Prostate gland (tissue), 2 donors: Measurements from ENCODE around the gene ARHGAP5. TPM values are rescaled to one million over a fixed set of nuclear protein-coding genes. Genes with fewer than 3 reads are reported as not detected.

Experiments used
- DNase-seq: peaks from one replicate; pipeline ENCODE4 v3.0.0-alpha.2; 2019; ENCODE audit warnings: low spot score
- H3K27ac ChIP-seq, 2 donors: fragments of 200-600 bp; sonication (generic); 2 replicates each; pipeline ENCODE4 v1.5.1; 2017 to 2019
- H3K27me3 ChIP-seq: fragments of 200-600 bp; sonication (generic); replicated peaks from 2 replicates; pipeline ENCODE4 v1.5.1; 2019; ENCODE audit not compliant: insufficient read depth
- H3K36me3 ChIP-seq, 2 donors: fragments of 200-600 bp; sonication (generic); 1 replicate in 1 of 2; 2 replicates in 1 of 2; pipeline versions ENCODE4 v1.5.1 to v1.8.1; 2017 to 2019
- H3K4me1 ChIP-seq: fragments of 200-600 bp; sonication (generic); replicated peaks from 2 replicates; pipeline ENCODE4 v1.5.1; 2019
- H3K4me3 ChIP-seq, 2 donors: fragments of 200-600 bp; sonication (generic); 2 replicates each; pipeline ENCODE4 v1.5.1; 2017 to 2019
- H3K9me3 ChIP-seq: fragments of 200-600 bp; sonication (generic); 2 replicates; pipeline ENCODE4 v1.5.1; 2017
- POLR2A ChIP-seq: fragments of 450-650 bp; IDR thresholded peaks from one replicate; pipeline ENCODE4 v1.6.1; 2016; ENCODE audit warnings: antibody characterized with exemption, mild to moderate bottlenecking
- POLR2AphosphoS5 ChIP-seq: sonication (generic); formaldehyde crosslinking; IDR thresholded peaks from one replicate; pipeline ENCODE4 v1.6.1; 2017; ENCODE audit warnings: antibody characterized with exemption
- WGBS: methylation state at CpG from one replicate; pipeline ENCODE4 v1.1.5; 2018; 5-methylcytosine and 5-hydroxymethylcytosine counted together
- intact Hi-C: fragments of 100-400 bp; cut with DNase I; formaldehyde crosslinking; loops from one replicate; pipeline ENCODE4 v1.14.2; 2022
- total RNA-seq, 2 donors: library from RNA; depleted of rRNA; stranded (reverse); fragments of >200 nt; gene quantifications; one replicate each; pipeline ENCODE4 v1.1.0, GENCODE V29; 2016
- TF ChIP-seq, protein P1 (sequence below), 4 experiments: fragments of 200-600 bp in 2 of 4; fragments of 450-650 bp in 2 of 4; sonication (generic) in 2 of 4; IDR thresholded peaks; 1 replicate in 3 of 4; 2 replicates in 1 of 4; pipeline ENCODE4 v1.5.1; 2016 to 2019; ENCODE audit warnings: antibody characterized with exemption in 4 of 4, mild to moderate bottlenecking in 2 of 4, moderate library complexity in 2 of 4

Gene ARHGAP5
- total RNA-seq, 2 donors from 2014 or later: 83.3 to 112 TPM

DNA sequence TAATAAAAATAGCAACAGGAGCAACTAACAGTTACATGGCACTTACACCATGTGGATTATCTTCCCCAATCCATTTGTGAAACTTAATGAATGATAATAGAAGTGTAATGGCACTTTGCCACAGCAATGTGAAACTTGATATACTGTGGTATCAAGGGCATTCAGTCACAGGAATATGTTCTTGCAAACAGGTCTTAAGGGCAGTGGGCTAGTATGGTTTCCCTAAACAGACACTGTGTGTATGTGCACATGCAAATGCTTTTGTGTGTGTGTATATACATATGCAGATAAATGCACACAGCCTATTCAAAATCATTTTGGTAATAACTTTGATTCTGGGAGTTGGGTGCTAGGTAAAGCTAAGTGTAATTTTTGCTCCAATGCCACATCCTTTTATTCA is 26.2 kb upstream of the ARHGAP5 start:
- H3K36me3 ChIP-seq: no peaks in the 10 kb centered on the region
- TF ChIP-seq, protein P1, sequence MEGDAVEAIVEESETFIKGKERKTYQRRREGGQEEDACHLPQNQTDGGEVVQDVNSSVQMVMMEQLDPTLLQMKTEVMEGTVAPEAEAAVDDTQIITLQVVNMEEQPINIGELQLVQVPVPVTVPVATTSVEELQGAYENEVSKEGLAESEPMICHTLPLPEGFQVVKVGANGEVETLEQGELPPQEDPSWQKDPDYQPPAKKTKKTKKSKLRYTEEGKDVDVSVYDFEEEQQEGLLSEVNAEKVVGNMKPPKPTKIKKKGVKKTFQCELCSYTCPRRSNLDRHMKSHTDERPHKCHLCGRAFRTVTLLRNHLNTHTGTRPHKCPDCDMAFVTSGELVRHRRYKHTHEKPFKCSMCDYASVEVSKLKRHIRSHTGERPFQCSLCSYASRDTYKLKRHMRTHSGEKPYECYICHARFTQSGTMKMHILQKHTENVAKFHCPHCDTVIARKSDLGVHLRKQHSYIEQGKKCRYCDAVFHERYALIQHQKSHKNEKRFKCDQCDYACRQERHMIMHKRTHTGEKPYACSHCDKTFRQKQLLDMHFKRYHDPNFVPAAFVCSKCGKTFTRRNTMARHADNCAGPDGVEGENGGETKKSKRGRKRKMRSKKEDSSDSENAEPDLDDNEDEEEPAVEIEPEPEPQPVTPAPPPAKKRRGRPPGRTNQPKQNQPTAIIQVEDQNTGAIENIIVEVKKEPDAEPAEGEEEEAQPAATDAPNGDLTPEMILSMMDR (IDR thresholded peaks at IDR 0.05): no peak
- no peak for TF ChIP-seq POLR2A
- H3K4me3 ChIP-seq: no peak overlapping the region
- DNase-seq: no peak
- no peak overlapping the region for H3K27ac ChIP-seq
- H3K4me1 ChIP-seq: no peaks in the 10 kb centered on the region
- H3K27me3 ChIP-seq: no peaks in the 10 kb centered on the region
- H3K9me3 ChIP-seq: no peaks in the 10 kb centered on the region
- intact Hi-C loops: no loop called here

DNA sequence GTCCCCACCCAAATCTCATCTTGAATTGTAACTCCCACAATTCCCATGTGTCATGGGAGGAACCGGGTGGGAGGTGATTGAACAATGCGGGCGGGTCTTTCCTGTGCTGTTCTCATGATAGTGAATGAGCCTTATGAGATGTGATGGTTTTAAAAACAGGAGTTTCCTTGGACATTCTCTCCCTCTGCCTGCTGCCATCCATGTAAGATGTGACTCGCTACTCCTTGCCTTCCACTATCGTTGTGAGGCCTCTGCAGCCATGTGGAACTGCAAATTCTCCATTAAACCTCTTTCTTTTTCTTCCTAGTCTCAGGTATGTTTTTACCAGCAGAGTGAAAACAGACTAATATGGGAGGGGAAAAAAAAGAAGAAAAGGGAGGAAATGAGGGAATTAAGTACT is 22.6 kb upstream of the ARHGAP5 start:
- no peak for TF ChIP-seq POLR2A
- no peak for TF ChIP-seq POLR2AphosphoS5
- TF ChIP-seq, protein P1 (IDR thresholded peaks at IDR 0.05): no peak
- intact Hi-C loops: no loop called here
- 95% methylated on average over 5 of the region's 5 CpGs for WGBS

DNA sequence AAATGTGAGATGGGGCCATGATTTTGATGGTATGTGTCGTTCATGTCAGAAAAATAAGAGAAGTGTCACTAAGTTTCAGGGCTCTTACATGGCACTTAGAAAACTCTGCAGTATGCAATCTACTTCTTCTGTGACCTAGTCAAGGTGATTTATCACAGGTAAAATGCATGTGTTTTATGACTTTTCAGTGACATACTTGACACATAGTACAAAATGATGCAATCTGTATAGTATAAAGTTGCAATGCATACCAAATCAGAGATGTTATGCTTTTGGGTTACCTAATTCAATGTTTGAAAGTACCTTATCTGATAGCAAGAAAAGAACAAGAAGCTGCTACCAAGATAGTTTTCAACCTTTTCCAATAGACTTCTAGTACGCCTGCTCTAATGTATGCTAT is 21.9 kb upstream of the ARHGAP5 start:
- Histone ChIP-seq H3K27ac (no peak overlapping the region), H3K4me3 (no peak overlapping the region), H3K36me3 (no peaks in the 10 kb centered on the region), H3K9me3 (no peaks in the 10 kb centered on the region), H3K4me1 (no peaks in the 10 kb centered on the region), H3K27me3 (no peaks in the 10 kb centered on the region)
- no peak for DNase-seq
- 48% methylated on average over 2 of the region's 2 CpGs for WGBS
- intact Hi-C loops: no loop called here
- TF ChIP-seq, protein P1 (IDR thresholded peaks at IDR 0.05): no peak
- no peak for TF ChIP-seq POLR2AphosphoS5

More for the DNA sequence above, 22.6 kb upstream of the ARHGAP5 start:
- no peaks in the 10 kb centered on the region for H3K4me1 ChIP-seq
- H3K4me3 ChIP-seq: no peak overlapping the region
- no peaks in the 10 kb centered on the region for H3K27me3 ChIP-seq
- H3K36me3 ChIP-seq: no peaks in the 10 kb centered on the region
- H3K27ac ChIP-seq: no peak overlapping the region
- DNase-seq: no peak
- H3K9me3 ChIP-seq: no peaks in the 10 kb centered on the region

DNA sequence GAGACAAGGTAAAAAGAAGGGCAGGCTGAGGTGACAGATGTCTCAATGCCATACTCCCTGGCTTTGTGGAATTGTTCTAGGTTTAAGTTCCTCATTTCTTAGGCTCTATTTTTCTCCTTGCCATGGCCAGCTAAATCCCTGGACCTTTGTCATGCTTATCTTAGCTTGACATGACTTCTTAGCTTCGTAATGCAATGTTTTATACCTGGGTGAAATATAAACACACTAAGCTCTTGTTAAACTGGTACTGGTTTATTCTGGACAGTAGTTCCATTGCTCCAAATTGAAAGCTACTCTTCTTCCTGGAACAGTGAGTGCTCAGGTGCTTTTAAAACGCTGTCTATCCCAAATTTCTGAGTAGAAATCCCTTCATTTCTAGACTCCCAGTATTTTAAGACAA is 17.4 kb upstream of the ARHGAP5 start:
- DNase-seq: no peak
- H3K36me3 ChIP-seq: no peaks in the 10 kb centered on the region
- TF ChIP-seq POLR2AphosphoS5 (peak; percentile 80), POLR2A (no peak)
- TF ChIP-seq, protein P1 (IDR thresholded peaks at IDR 0.05): no peak
- 43% methylated on average over 2 of the region's 2 CpGs for WGBS
- peak overlapping the region in 1 of 2 donors; percentile 32 for H3K27ac ChIP-seq
- H3K27me3 ChIP-seq: no peaks in the 10 kb centered on the region
- no peaks in the 10 kb centered on the region for H3K9me3 ChIP-seq
- no peaks in the 10 kb centered on the region for H3K4me1 ChIP-seq
- intact Hi-C loops: no loop called here
- H3K4me3 ChIP-seq: no peak overlapping the region

DNA sequence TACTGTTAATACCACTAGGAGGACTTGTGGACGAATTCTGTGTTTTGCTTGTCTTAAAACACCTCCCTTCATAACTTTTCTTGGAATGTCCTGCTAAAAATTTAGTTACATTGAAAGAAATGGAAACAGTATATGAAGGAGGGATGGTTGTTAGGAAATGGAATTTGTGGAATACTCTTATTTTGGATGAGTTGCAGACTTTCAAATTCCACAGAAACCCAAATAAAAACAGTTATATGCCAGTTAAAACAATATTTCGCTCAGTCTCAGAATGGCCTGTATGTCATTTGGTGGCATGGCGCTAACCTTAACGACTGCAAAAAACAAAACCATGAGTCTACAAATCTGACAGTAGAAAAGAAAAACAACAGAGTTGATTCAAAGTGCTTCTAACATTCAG is 12.2 kb upstream of the ARHGAP5 start:
- intact Hi-C loops: no loop called here

More for the DNA sequence above, 12.2 kb upstream of the ARHGAP5 start:
- Histone ChIP-seq H3K27ac (no peak overlapping the region), H3K4me3 (no peak overlapping the region), H3K4me1 (no peaks in the 10 kb centered on the region), H3K36me3 (no peaks in the 10 kb centered on the region), H3K9me3 (no peaks in the 10 kb centered on the region), H3K27me3 (no peaks in the 10 kb centered on the region)
- TF ChIP-seq, protein P1 (IDR thresholded peaks at IDR 0.05): no peak
- TF ChIP-seq POLR2A: no peak
- no peak for TF ChIP-seq POLR2AphosphoS5
- DNase-seq: no peak
- 94% methylated on average over 4 of the region's 4 CpGs for WGBS
